Prostate gland (tissue), 2 donors: ENCODE measurements around the gene PRKG2.

ENCODE experiments used
- CTCF ChIP-seq, 4 experiments: fragments of 200-600 bp in 2 of 4; fragments of 450-650 bp in 2 of 4; sonication (generic) in 2 of 4; IDR thresholded peaks; 1 replicate in 3 of 4; 2 replicates in 1 of 4; pipeline ENCODE4 v1.5.1; 2016 to 2019; ENCODE audit warnings: antibody characterized with exemption in 4 of 4, mild to moderate bottlenecking in 2 of 4, moderate library complexity in 2 of 4
- POLR2A ChIP-seq: fragments of 450-650 bp; IDR thresholded peaks from one replicate; pipeline ENCODE4 v1.6.1; 2016; ENCODE audit warnings: antibody characterized with exemption, mild to moderate bottlenecking
- POLR2AphosphoS5 ChIP-seq: sonication (generic); formaldehyde crosslinking; IDR thresholded peaks from one replicate; pipeline ENCODE4 v1.6.1; 2017; ENCODE audit warnings: antibody characterized with exemption

DNA sequence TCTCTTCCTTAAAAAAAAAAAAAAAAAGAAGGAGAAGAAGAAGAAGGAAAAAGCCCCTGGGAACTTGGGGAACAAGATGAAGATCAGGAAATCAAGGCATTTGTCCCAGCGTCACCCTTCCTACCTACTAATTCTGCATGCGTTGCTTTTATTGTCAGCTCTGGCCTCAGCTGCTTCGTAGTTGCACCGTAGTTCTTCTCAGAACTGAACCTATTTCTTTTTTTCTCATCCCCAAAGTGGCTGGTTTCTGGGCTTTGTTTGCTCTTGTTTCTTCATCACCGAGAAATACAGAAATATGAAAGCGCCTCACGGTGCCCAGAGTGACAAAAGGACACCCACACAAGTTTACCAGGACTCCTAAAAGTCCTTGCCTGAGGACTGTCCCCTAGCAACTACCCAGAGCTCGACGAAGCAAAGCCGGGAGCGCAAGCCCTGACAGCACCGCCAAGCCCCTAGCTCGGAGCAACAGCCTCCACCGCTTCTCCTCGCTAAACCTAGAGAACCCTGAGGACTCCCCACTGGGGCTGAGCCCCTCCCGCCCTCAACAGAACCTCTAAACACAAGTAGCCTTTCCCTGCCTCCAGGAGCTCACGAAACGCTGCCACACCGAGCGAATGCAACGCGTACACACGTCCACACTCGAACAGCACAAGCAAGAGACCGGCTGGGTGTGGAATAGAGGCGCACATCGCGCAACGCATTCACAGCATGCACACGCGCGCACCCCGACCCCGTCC lies 710 bp downstream of the PRKG2 start:
- TF ChIP-seq POLR2AphosphoS5 (no peak), CTCF (IDR thresholded peaks at IDR 0.05) (no peak), POLR2A (no peak)
